ENCODE results near the gene CDH4. TPM values are rescaled to one million over a fixed set of nuclear protein-coding genes. Genes with fewer than 3 reads are reported as not detected.

CDH4 gene
- total RNA-seq, 1 experiment from 2014 or later, result not detected

- Histone ChIP-seq H3K4me3 (ENCODE audit: low read depth in 2 of 2, low read length in 2 of 2) (no peak overlapping the region), H3K9me3 (ENCODE audit: control insufficient read depth, insufficient read depth, low read depth, low read length) (no peaks in the 10 kb centered on the region), H3K4me1 (ENCODE audit: control insufficient read depth, insufficient read depth, low read length) (no peaks in the 10 kb centered on the region), H3K36me3 (ENCODE audit: control insufficient read depth, insufficient read depth, low read length) (no peaks in the 10 kb centered on the region), H3K27ac (ENCODE audit: low read length) (no peak overlapping the region), H3K27me3 (ENCODE audit: control insufficient read depth, insufficient read depth, low read length) (peaks cover 4% of the 10 kb centered on the region; the same call in 1 of the 2 replicates)
- CTCF ChIA-PET, result no interaction called here
- in situ Hi-C loops (cut with HindIII; ENCODE audit: low pct_unique_long_range_greater_than_20kb, low sequenced_read_pairs), result no loop called here
- TF ChIP-seq SIN3A (IDR thresholded peaks at IDR 0.05; ENCODE audit: borderline replicate concordance, insufficient read depth, low read depth, low read length), result no peak
- TF ChIP-seq TCF7L2 (IDR thresholded peaks at IDR 0.05; ENCODE audit: low read depth, low read length), result no peak
- no peak for TF ChIP-seq CTCF (IDR thresholded peaks at IDR 0.05)
- TF ChIP-seq REST (IDR thresholded peaks at IDR 0.05; ENCODE audit: insufficient read depth in 1 of 2, low read depth in 2 of 2, low read length in 1 of 2), result no peak
- TF ChIP-seq POLR2AphosphoS5 (IDR thresholded peaks at IDR 0.05; ENCODE audit: low read depth, low read length), result no peak
- intact Hi-C loops (cut with micrococcal nuclease; ENCODE audit: unreplicated experiment), result no loop called here
- DNase-seq (ENCODE audit: low read depth, low spot score) (no peak), ATAC-seq (no peak)
- BruUV-seq (replicated peaks), result no TSS peak
- POLR2A ChIA-PET, result no interaction called here
Observed at GRCh38 chr20:61845233-61845671, 593.2 kb downstream of the CDH4 start.

GRCh38 chr20:61846074-61846473, 594.0 kb downstream of the CDH4 start:
- intact Hi-C loops (cut with micrococcal nuclease; ENCODE audit: unreplicated experiment), result no loop called here
- Histone ChIP-seq H3K27ac (ENCODE audit: low read length) (no peak overlapping the region), H3K36me3 (ENCODE audit: control insufficient read depth, insufficient read depth, low read length) (no peaks in the 10 kb centered on the region), H3K27me3 (ENCODE audit: control insufficient read depth, insufficient read depth, low read length) (peaks cover 4% of the 10 kb centered on the region; the same call in 1 of the 2 replicates), H3K4me3 (ENCODE audit: low read depth in 2 of 2, low read length in 2 of 2) (no peak overlapping the region), H3K9me3 (ENCODE audit: control insufficient read depth, insufficient read depth, low read depth, low read length) (no peaks in the 10 kb centered on the region), H3K4me1 (ENCODE audit: control insufficient read depth, insufficient read depth, low read length) (no peaks in the 10 kb centered on the region)
- DNase-seq (ENCODE audit: low read depth, low spot score) (no peak), ATAC-seq (no peak)
- POLR2A ChIA-PET, result no interaction called here
- in situ Hi-C loops (cut with HindIII; ENCODE audit: low pct_unique_long_range_greater_than_20kb, low sequenced_read_pairs), result no loop called here
- CTCF ChIA-PET, result no interaction called here
- BruUV-seq (replicated peaks), result no TSS peak
- TF ChIP-seq SIN3A (IDR thresholded peaks at IDR 0.05; ENCODE audit: borderline replicate concordance, insufficient read depth, low read depth, low read length) (no peak), REST (IDR thresholded peaks at IDR 0.05; ENCODE audit: insufficient read depth in 1 of 2, low read depth in 2 of 2, low read length in 1 of 2) (no peak), CTCF (IDR thresholded peaks at IDR 0.05) (no peak), POLR2AphosphoS5 (IDR thresholded peaks at IDR 0.05; ENCODE audit: low read depth, low read length) (no peak), TCF7L2 (IDR thresholded peaks at IDR 0.05; ENCODE audit: low read depth, low read length) (no peak)
